HG02763 (cell line): ENCODE data around the gene ZNRF1.
"Not testable (repeated sequence)": the region's sequence is repeated elsewhere in the genome, so short reads cannot be mapped to it uniquely, and the experiment has no call there.

ENCODE experiments used
- ATAC-seq: cut with Tn5 transposase; IDR thresholded peaks from one replicate; pipeline ENCODE4 v1.9.1; 2021; ENCODE audit warnings: mild to moderate bottlenecking, moderate library complexity; ENCODE audit not compliant: unreplicated experiment

Gene ZNRF1

DNA sequence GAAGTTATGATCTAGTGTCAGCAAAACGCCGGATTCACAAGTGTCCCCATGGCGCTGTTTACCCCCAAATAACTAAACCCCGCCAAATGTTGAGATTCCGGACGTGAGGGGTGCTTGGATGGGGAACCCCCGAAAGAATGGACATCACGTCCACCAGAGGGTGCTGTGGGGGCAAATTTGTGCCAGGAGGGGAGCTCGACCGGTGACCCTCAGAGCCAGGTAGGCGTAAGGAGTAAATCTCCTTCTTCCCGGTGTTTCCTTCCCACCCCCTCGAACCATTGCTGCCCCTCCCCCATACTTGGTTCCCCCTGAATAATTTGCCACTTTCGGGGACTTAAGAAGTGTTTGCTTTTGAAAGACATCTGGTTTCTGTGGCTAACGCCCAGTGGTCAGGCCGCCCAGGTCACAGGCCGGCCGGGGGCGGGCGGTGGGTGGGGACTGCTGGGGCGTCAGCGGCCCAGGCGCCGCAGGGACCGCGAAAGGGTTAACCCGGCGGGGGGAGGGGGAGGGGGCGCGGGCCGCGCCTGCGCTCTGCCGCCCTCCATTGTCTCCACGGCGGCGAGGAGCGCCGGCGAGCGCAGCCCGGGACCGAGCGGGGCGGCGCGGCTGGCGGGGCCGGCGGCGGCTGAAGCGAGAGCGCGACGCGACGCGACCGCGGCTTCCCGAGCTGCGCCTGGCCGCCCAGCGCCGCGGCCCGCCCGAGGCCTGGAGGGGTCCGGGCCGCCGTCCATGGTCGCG is at the start of gene ZNRF1:
Gene ZNRF1, plus strand, starts transcription at position 544 of the 738 bp plus-strand sequence. CDS start 648 bp downstream, outside the sequence.
- ATAC-seq, result peak; percentile 74

DNA sequence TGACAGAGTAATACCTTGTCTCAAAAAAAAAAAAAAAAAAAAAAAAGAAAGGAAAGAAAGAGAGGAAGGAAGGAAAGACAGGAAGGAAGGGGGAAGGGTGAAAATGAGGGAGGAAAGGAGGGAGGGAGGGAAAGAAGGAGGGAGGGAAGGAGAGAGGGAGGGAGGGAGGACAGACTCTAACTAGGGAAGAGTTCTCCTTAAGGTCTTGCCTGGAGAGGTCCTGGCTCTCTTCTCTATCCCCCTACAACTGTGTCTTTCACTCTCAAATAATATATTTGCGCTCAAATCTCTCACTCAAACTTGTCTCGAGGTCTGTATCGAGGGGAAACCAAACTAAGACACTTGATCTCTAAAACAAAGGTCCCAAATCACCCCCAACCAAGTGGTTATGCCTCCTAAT is 49.5 kb upstream of the ZNRF1 start:
- no peak for ATAC-seq

DNA sequence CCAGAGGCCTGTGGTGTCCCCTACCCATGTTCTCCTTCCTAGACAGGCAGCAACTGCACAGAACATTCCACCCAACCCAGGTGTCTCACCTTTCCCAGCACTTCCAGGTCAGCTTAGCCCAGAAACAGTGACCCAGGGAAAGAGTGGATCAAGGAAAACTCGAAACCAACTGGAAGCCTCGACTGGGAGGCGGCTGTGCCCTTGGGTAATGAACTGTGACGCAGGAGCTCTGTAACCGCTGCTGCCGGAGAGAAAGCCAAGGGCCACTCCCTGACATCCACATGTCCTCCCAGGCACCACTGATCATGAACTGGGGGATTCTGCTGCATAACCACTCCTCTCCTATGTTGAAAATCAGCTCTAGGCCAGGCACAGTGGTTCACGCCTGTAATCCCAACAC is 48.3 kb upstream of the ZNRF1 start:
- ATAC-seq, result no peak

DNA sequence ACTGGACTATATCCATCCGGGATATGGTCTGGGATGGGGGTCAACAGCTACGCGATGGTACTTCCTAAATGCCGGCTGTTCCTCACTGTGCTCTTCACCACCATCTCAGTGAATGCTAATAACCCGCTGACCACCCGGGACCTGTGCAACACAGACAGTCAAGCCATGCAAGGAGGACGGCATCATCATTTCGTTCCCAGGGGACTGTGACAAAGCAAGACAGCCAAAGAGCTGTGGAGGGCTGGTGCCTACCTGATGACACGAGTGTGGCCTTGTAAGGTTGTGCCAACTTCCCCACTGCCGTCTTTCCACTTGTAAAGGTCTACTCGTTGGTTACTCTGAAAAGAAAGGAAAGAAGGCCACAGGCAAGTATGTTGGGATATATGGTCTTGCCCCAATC is 47.6 kb upstream of the ZNRF1 start:
- no peak for ATAC-seq

DNA sequence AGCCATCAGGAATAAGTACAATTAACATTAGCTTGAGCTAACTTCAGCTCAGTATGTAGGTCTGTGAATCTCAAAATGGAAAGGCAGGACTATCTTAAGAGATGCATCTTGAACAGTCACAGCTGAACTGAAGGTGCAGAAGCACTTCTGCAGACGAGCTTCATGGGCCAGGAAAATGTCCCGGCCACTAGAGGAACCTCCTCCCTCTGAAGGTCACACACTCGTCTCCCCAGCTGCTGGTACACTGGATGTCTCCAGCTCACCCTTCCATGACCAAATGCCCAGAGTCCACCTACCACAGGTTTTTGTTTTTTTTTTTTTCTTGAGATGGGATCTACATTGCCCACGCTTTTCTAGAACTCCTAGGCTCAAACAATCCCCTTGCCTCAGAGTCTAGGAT is 47.1 kb upstream of the ZNRF1 start:
- ATAC-seq, result no peak

DNA sequence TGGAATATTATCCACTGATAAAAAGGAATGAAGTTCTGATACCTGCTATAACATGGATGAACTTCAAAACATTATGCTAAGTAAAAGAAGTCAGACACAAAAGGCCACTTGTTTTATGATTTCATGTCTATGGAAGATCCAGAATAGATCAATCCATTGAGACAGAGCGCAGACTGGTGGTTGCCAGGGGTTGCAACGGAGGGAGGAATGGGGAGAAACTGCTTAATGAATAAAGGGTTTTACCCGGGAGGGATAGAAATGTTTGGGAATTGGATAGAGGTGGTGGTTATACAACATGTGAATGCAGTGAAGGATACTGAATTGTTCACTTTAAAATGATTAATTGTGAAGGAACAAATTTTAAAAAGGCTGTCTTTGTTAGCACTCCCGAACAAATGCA is 44.1 kb upstream of the ZNRF1 start:
- no peak for ATAC-seq

DNA sequence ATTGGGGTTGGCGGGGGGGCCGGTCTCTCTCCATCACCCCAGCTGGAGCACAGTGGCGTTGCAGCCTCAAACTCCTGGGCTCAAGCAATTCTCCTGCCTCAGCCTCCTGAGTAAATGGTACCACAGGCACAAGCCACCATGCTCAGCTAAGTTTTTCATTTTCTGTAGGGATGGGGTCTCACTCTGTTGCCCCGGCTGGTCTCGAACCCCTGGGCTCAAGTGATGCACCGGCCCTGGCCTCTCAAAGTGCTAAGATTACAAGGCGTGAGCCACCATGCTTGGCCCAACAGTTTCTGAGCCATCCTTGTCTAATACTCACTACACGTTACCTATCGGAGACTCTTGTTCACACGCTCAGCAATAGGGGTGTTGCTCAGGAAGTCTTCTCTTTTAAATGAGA is 25.5 kb upstream of the ZNRF1 start:
- no peak for ATAC-seq

DNA sequence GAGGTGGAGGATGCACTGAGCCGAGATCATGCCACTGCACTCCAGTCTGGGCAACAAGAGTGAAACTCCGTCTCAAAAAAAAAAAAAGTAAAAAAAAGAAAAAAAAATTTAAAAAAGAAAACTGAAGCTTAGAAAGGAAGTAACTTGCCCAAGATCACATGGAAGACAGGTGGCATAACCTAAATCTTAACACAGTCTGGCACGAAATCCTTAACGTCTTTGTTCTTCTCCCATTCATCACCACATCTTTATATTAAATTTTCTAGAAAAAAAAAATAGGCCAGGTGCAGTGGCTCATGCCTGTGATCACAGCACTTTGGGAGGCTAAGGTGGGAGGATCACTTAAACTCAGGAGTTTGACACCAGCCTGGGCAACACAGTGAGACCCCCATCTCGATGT is 23.2 kb upstream of the ZNRF1 start:
- ATAC-seq, result no peak

DNA sequence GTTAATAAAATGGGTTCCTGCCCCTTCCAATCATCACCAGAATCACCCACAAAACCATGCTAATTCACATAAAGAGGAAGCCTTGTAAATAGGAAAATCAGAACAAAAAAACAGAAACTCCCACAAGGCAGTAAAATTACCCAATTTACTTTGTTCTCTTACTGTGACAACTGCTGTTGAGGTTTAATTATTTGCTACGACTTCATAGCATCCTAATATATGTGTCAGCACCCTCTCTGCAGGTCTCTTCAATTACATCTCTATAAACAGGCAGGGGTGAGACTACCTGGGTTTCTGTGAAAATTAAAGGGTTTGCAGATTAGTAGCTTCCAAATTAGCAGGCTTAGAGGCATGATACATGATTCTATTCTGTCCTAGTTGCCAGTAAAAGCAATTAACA is 16.6 kb upstream of the ZNRF1 start:
- ATAC-seq, result no peak

DNA sequence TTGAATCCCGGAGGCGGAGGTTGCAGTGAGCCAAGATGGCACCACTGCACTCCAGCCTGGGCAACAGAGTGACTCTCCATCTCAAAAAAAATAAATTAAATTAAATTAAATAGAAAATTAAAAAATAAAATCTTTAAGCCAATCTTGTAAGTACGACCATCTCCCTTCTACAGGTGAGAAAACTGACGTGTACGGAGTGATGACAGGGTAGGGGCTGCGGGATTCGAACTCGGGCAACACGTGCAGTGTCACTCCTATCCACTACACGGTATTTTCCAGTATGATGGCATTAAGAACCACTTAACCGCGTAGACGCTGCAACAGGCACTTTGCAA is 14.7 kb upstream of the ZNRF1 start:
- ATAC-seq, result no peak

DNA sequence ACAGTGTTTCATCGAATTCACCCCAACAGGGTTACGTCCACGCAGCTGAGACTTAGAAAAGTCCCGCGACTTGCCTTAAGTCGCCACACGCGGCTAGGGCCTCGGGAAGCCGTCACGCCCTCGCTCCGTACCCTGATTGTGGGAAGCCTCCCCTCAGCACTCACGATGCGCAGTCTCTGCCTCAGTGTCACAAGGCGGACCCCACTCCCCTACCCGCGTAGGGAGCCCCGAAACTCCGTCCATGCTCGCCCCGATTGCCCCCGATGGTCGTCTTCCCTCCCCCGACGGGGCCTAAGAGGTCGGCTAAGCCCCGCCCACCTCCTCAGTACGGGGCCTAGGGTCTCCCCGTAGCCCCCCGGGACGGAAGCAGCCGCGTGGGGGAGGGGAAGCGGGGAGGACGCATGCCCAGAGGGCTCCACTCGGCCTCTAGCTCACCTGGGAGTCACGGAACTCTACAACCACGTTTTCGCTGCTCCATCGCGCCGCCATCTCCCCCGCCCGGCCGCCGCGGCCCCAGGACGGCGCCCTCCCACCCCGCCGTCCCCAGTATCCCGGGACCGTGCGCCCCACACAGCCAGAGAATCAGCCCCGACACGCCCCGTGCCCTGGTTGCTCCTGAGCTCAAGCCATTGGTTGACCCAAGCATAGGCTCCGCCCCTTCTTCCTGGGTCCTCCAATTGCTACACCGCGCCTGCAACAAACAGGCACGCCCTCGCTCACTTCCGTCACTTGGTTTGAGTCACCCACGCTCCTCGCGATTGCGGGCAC is 14.1 kb upstream of the ZNRF1 start, which contains the start of gene WDR59:
Gene WDR59, minus strand, starts transcription at position 595 of the 768 bp plus-strand sequence. Its CDS starts 106 bp downstream, at position 489.
- peak; percentile 99 for ATAC-seq

DNA sequence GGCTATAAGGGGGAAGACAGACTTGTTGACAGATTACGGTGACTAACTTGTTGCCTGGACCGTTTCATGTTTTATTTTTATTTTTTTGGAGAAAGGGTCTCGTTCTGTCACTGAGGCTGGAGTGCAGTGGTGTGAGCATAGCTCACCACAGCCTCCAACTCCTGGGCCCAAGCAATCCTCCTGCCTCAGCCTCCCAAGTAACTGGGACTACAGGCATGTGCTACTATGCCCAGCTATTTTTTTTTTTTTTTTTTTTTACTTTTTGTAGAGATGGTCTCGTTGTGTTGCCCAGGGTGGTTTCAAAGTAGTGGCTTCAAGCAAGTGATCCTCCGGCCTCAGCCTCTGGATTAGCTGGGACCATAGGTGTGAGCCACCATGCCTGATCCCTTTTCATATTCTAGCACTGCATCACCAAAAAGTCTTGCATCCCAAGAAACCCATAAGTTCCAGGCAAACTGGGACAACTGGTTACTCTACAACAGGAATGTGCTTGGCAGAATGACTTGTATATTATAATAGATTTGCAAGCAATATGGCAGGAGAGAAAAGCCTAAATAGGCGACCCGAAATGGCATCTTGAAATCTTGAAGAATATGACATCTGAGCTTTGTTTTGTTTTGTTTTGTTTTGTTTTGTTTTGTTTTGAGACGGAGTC is 11.7 kb upstream of the ZNRF1 start:
- no peak for ATAC-seq

DNA sequence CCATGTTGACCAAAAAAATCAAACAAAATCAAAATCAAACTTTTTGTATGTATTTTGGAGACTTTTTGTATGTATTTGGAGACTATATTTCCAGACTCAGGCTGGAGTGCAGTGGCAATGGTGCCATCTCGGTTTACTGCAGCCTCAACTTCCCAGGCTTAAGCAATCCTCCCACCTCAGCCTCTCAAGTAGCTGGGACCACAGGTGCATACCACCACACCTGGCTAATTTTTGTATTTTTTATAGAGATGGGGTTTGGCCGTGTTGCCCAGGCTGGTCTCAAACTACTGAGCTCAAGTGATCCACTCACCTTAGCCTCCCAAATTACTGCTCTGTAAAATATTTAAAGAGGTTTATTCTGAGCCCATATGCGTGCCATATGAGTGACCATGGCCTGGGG is 9.0 kb upstream of the ZNRF1 start:
- not testable (repeated sequence) for ATAC-seq

DNA sequence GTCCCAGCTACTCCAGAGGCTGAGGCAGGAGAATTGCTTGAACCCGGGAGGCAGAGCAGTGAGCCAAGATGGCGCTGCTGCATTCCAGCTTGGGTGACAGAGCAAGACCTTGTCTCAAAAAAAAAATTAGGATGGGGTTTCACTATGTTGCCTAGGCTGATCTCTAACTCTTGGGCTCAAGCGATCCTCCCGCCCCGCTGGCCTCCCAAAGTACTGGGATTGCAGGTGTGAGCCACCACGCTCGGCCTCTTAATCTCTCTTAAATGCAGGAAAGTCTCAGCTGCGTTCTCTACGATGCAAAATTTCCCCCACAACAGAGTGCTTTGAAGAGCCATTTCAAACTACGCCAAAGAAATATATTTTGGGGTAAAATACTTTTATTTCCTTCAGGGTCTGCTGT is 8.0 kb upstream of the ZNRF1 start:
- ATAC-seq, result no peak

DNA sequence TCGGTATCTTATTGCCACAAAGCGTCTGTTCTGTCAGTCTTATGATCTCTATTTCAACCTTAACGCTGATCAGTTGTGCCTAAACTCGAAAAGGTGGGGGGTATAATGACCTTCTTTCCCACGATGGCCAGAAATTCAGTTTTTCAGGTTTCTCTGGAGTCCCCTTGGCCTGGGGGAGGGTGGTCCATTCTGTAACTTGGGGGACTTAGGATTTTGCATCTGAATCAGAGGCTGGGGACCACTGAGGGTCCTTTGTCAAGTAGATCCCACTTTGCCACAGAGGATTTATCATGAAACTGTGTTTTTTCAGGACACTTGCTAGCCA is 7.6 kb upstream of the ZNRF1 start:
- no peak for ATAC-seq

DNA sequence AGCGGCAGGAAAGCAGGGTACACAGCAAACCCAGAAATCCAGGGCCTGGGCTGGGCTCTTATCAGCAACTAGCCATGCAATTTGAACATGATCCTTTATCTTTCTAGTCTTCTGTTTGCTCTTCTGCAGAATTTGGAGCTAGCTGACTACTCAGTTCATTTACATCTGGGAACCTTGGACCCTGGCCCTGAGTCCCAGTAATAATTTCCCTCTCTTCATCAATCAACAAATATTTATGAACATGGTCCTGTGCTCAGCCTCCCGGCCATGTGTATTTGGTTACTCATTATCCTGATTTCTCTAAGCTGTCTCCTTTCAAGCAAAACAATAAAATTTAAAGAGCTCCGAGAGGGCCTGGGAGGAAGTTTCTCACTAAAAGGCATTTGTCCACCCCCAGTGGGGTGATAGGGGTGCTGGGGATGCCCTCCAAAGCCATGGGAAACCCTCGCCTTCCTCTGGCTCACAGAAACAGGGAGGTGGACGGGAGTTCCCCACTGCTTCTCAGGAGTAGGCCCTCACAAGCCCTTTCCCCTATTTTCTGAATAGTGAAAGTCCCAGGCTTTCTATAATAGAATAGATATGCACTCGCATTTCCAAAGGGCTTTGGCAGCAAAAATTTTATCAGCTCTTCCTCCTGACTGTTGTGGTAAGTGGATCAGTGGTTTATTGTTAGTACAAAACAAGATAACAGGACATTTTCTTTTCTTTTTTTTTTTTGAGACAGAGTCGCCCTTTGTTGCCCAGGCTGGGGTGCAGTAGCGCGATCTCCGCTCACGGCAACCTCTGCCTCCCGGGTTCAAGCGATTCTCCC is 7.0 kb upstream of the ZNRF1 start:
- no peak for ATAC-seq

DNA sequence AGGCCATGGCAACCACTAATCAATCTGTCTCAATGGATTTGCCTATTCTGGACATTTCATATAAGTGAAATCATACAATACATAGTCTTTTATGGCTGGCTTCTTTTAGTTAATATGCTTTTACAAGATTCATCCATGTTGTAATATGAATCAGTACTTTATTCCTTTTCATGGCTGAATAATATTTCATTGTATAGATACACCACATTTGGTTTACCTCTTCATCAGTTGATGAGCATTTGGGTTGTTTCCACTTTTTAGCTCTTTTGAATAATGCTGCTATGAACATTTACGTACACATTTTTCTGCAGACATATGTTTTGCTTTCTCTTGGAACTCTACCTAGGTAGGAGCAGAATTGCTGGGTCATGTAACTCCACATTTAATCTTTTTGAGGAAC is 2.8 kb upstream of the ZNRF1 start:
- ATAC-seq, result no peak

DNA sequence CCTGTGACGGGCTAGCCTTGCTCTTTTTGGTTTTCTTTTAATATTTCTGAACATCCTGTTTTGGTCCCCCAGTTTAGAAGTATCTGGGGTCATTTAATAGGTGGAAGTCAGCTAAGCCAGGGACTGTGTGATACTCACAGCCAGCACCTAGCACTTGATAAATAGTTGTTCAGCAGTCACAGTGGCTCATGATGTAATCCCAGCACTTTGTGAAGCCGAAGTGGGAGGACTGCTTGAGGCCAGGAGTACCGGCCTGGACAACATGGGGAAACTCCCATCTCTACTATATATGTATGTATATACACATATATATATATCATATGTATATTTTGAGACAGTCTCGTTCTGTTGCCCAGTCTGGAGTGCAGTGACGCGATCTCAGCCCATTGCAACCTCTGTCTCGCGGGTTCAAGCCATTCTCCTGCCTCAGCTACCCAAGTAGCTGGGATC is 1.8 kb upstream of the ZNRF1 start:
- no peak for ATAC-seq

DNA sequence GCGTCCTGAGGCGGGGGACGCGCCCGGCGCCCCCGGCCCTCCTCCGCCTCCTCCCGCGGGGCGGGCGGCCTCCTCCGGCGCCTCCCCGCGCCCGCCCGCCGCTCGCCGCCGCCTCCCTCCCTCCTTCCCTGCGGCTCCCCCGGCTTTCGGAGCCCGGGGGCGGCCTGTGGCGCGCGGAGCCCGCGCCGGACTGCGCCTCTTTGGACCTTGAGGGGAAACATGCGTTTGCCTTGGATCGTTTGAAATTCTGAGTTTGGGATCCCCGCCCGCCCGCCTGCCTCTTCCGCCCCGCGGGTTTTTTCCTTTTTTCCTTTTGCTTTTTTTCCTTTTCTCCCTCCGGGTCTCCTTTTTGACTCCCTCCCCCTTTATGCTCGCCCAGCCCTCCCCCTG is 390 bp downstream of the ZNRF1 start:
- peak; percentile 38 for ATAC-seq

DNA sequence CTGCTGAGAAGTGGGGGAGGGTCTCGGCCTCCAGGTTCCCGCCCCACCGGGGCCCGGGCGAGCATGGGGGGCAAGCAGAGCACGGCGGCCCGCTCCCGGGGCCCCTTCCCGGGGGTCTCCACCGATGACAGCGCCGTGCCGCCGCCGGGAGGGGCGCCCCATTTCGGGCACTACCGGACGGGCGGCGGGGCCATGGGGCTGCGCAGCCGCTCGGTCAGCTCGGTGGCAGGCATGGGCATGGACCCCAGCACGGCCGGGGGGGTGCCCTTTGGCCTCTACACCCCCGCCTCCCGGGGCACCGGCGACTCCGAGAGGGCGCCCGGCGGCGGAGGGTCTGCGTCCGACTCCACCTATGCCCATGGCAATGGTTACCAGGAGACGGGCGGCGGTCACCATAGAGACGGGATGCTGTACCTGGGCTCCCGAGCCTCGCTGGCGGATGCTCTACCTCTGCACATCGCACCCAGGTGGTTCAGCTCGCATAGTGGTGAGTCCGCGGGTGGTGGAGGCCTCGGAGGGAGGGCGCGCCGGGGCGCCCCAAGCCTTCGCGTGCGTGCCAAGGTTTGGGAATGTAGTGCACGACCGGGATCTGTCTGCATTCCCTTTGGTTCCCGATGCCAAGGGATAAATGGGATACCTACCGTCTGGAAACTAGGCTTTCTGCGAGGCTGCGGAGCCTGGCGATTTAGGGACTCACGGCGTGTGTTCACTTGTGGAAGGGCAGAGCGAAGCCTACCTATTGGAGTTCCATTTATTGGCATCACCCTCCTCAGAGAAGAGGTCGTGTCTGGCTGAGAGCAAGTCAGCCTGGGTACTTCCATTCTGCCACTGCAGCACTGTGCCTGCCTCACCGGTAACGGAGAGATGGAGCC is 1.0 kb downstream of the ZNRF1 start:
- no peak for ATAC-seq
